ENCODE data around the gene IGLL1. TPM values are rescaled to one million over a fixed set of nuclear protein-coding genes. Genes with fewer than 3 reads are reported as not detected.
A peak's percentile ranks its signal among the peaks of the same experiment; 100 is the strongest.

The IGLL1 gene
- total RNA-seq, 4 donors from 2014 or later = not detected

DNA sequence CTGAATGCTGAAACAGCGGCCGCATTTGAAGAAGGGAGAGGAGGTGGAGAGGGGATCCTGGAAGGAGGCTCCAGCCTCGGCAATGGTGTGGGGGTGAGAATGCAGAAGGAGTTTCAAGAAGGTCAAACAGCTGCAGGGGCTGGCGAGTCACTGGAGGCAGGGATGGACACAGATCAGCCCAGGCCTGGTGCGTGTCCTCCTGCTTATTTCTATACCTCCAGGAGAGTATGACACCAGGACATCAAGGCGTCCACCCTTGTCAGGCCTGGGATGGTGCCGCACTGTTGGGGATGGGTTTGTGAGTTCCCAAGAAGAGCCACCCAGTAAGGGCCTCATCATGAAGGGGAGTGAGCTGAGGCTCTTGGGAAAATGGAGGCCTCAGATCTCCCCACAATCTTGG, 23.1 kb downstream of the IGLL1 start:
- H3K27ac ChIP-seq = no peak overlapping the region
- H3K4me3 ChIP-seq = no peak overlapping the region
- WGBS = 86% methylated on average over 7 of the region's 7 CpGs
- H3K4me1 ChIP-seq = no peaks in the 10 kb centered on the region
- peaks cover 38% of the 10 kb centered on the region for H3K27me3 ChIP-seq
- TF ChIP-seq POLR2A (IDR thresholded peaks at IDR 0.05) (no peak), CTCF (IDR thresholded peaks at IDR 0.05) (no peak), EP300 (IDR thresholded peaks at IDR 0.05) (no peak), POLR2AphosphoS5 (IDR thresholded peaks at IDR 0.05) (no peak)
- no peaks in the 10 kb centered on the region for H3K9me3 ChIP-seq
- peak; percentile 40 to 62 for DNase-seq (ENCODE audit: low spot score in 2 of 2)
- H3K36me3 ChIP-seq = no peaks in the 10 kb centered on the region

DNA sequence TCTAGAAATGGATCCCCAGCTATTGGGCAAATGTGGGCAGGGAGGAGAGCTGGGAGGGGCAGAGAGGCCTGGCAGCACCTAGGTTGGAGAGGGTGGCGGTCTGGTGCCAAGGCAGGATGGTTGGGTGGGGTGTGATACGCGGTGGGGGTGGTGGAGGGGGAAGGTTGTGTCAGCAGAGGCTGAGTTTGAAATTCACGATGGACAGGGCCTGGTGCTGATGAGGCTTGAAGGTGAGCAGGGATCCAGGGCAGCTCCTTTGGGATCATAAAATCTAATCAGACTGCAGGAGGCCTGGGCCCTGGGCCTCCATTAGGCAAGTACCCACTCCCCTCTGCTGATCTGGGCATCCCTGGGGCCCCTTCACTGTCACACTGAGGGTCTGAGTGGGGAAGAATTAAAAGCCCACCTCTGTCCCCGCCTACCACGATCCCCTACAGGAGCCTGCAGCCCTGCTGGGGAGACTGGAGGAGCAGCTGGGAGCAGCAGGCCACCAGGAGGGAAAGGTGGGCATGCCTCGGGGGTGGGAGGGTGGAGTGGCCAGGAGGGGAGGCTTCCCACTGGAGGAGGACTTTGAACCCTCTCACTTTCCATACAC, 24.0 kb downstream of the IGLL1 start:
- peak; percentile 34 to 52 for DNase-seq (ENCODE audit: low spot score in 2 of 2)
- H3K27ac ChIP-seq = no peak overlapping the region
- no peaks in the 10 kb centered on the region for H3K36me3 ChIP-seq
- H3K4me1 ChIP-seq = no peaks in the 10 kb centered on the region
- TF ChIP-seq CTCF (IDR thresholded peaks at IDR 0.05) (no peak), EP300 (IDR thresholded peaks at IDR 0.05) (no peak), POLR2AphosphoS5 (IDR thresholded peaks at IDR 0.05) (no peak), POLR2A (IDR thresholded peaks at IDR 0.05) (no peak)
- H3K4me3 ChIP-seq = no peak overlapping the region
- H3K9me3 ChIP-seq = no peaks in the 10 kb centered on the region
- H3K27me3 ChIP-seq = peaks cover 37% of the 10 kb centered on the region
- 37% methylated on average over 5 of the region's 7 CpGs for WGBS

DNA sequence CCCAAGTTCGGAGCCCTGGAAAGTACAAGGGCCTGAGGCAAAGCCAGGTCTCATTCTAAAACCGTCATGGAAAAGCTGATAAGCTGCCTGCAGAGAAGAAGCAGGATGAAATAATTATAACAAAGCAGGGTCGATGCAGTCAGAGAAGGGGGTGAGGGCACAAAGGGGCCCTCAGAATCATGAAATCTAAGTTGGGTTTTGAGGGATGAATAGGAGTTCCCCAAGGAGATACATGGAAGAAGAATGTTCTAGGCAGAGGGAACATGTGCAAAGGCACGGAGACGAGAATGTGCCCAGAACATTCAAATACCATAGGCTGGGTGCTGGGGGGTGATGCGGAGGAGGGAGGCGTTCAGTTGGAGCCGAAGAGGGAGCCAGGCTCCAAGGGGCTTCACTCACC, 25.0 kb downstream of the IGLL1 start:
- no peak overlapping the region for H3K27ac ChIP-seq
- H3K4me1 ChIP-seq = no peaks in the 10 kb centered on the region
- peaks cover 35% of the 10 kb centered on the region for H3K27me3 ChIP-seq
- H3K36me3 ChIP-seq = no peaks in the 10 kb centered on the region
- no peak overlapping the region for H3K4me3 ChIP-seq
- TF ChIP-seq CTCF (IDR thresholded peaks at IDR 0.05) = no peak
- TF ChIP-seq POLR2A (IDR thresholded peaks at IDR 0.05) = no peak
- TF ChIP-seq EP300 (IDR thresholded peaks at IDR 0.05) = no peak
- no peak for TF ChIP-seq POLR2AphosphoS5 (IDR thresholded peaks at IDR 0.05)
- DNase-seq (ENCODE audit: low spot score in 2 of 2) = peak; percentile 24
- 68% methylated on average over 8 of the region's 8 CpGs for WGBS
- no peaks in the 10 kb centered on the region for H3K9me3 ChIP-seq

GRCh38 chr22:23553924-23554870, 25.9 kb downstream of the IGLL1 start:
- Histone ChIP-seq H3K27me3 (peaks cover 35% of the 10 kb centered on the region), H3K4me3 (no peak overlapping the region), H3K4me1 (no peaks in the 10 kb centered on the region), H3K27ac (no peak overlapping the region), H3K9me3 (no peaks in the 10 kb centered on the region), H3K36me3 (no peaks in the 10 kb centered on the region)
- TF ChIP-seq EP300 (IDR thresholded peaks at IDR 0.05) (no peak), CTCF (IDR thresholded peaks at IDR 0.05) (no peak), POLR2AphosphoS5 (IDR thresholded peaks at IDR 0.05) (no peak), POLR2A (IDR thresholded peaks at IDR 0.05) (no peak)
- 88% methylated on average over 21 of the region's 21 CpGs for WGBS
- peak; percentile 41 to 57 for DNase-seq (ENCODE audit: low spot score in 2 of 2)

GRCh38 chr22:23553438-23553837, 26.7 kb downstream of the IGLL1 start:
- Histone ChIP-seq H3K27ac (no peak overlapping the region), H3K9me3 (no peaks in the 10 kb centered on the region), H3K36me3 (no peaks in the 10 kb centered on the region), H3K4me1 (no peaks in the 10 kb centered on the region), H3K4me3 (no peak overlapping the region), H3K27me3 (peaks cover 38% of the 10 kb centered on the region)
- peak; percentile 13 to 52 for DNase-seq (ENCODE audit: low spot score in 2 of 2)
- WGBS = 63% methylated on average over 3 of the region's 5 CpGs
- no peak for TF ChIP-seq EP300 (IDR thresholded peaks at IDR 0.05)
- TF ChIP-seq POLR2AphosphoS5 (IDR thresholded peaks at IDR 0.05) = no peak
- TF ChIP-seq POLR2A (IDR thresholded peaks at IDR 0.05) = no peak
- TF ChIP-seq CTCF (IDR thresholded peaks at IDR 0.05) = no peak
